HG02885 (cell line): ENCODE measurements around the gene NAB1.

ENCODE experiments used
- ATAC-seq: cut with Tn5 transposase; IDR thresholded peaks from one replicate; pipeline ENCODE4 v1.9.1; 2021; ENCODE audit warnings: mild to moderate bottlenecking; ENCODE audit not compliant: unreplicated experiment, poor library complexity

Gene NAB1

DNA sequence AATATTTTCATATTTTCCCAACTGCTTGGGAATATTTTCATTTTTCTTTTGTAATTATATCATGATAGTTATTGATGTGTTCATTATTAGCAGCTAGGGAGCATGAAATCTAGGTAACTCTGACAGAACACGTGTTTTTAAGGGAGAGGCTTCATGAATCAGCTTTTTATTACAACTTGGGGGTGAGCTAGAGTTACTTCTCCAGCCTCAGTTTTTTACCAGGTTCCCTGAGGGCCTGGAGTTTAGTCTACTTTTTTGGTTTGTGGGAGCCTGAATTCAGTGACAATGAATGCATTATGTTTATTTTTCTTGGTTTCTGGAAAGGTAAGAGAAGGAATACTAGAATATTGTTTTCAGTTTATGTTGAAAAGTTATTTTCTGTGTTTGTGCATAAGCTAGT, 18.0 kb downstream of the NAB1 start:
- no peak for ATAC-seq

DNA sequence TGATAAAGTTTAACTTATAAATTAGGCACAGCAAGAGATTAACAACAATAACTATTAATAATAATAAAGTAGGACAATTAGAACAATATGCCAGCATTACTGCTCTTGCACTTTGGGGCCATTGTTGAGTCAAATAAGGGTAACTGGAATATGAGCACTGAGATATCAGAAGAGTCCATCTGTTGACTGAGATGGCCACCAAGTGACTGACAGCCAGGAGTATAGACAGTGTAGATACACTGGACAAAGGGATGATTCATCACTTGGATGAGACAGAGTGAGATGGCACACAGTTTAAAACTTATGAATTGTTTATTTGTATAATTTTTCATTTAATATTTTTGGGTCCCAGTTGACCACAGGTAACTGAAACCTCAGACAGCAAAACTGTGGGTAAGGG, 20.0 kb downstream of the NAB1 start:
- no peak for ATAC-seq

DNA sequence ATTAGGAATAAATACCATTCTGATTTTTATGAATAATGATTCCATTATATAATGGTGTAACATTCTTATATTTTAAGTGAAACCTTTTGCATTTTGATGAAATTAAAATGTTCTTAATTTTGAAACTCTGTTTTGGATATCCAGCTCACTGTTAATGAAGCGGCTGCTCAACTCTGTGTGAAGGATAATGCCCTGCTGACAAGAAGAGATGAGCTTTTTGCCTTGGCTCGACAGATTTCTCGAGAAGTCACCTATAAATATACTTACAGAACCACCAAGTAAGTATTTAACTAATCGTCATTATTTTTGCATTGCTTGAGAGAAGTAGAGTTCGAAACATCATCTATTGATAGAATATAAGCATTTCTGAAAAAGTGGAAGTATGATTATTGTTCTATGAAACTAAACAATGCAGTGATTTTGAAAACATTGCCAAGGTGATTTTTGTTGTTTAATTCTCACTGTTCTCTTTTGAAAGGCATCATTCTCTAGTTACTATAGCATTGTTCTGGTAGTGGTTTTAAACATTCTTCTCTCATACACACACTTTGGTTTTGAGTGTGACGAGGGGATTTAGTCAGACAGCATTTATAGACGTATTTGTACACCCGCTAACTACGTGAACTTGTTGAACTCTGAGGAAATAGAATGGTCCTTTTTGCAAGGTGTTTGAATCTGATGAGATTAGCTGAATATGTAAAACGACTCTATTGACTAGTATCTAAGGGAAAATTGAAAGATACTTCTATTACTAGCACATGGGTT, 21.5 kb downstream of the NAB1 start:
- ATAC-seq, result peak; percentile 57

DNA sequence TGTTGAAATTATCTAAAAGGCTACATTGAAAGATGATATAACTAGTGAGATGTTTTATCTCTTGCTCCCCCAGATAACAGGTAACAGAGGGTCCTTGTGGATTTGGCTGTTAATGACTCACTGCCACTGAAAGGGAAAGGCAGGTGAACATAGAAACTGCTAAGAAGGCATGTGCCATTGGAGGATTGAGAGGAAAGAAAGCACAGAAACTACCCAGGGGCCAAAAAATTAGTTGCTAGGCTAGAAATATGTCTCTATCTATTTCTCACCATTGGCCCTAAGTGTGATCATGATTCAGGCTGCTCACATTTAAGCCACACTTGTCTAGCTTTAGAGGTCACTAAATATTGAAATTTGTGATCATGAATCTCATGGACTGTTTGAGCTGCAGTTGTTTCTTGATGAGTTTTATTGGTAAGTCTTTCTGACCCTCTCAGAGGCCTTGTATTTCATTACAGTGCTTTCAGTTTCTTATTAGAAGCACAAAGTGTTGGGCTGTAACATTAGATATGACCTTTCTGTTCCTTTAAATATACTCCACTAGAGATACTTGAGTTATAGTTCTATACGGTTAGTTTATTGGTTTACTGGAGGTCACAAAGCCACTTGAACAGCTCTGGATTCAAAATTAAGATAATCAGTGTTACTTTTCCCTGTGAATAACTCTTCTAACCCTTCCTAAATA, 26.2 kb downstream of the NAB1 start:
- peak; percentile 47 for ATAC-seq

DNA sequence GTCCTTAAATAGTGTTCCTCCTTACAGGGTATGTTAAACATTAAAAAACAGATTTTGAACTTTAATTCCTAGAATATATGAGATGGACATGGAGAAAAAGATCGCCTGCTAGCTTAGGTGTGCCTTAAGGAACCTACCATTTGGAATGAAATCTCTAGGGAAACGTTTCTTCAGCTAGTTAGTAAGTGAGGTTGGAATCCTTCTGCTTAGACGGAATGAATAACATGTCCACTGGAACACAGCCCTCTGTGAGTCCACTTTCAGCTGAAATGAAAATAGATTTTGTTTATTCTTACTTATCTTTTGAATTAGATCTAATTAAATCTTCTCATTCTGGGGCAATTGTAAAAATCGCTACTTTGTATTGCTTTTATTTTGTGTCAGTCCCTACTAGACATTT, 28.4 kb downstream of the NAB1 start:
- ATAC-seq, result no peak

DNA sequence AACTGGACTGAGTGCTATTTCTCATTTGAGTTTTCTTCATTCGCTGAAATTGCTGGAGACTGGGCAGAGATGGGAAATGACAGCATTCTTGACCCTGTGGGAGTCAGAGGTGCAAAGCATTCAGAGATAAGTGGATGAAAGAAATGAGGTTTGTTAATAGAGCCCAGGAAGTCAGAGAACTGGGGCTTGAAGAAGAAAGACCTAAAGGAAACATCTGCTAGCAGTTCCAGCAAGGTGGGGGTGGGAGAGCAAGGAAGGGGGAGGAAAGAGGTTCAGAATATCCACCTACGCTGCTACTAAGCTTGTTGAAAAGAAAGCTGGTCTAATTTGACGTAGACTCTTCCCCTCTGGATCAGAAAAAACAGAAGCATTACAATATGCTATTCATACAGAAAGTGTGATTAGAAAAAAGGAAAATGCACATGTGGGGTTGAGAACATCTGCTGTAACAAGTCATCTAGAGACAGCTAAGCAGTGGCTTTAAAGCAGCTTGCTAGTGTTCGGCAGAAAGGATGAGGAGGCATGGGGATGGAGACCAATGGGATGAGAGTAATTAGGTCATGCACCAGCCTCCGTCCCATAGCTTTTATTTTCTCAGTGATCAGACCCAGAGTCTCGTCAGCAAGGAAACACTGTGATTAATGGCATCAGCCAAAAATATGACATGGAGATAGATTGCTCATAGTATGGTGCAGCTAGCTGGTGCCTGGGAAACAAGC, 29.7 kb downstream of the NAB1 start:
- ATAC-seq, result peak; percentile 71

DNA sequence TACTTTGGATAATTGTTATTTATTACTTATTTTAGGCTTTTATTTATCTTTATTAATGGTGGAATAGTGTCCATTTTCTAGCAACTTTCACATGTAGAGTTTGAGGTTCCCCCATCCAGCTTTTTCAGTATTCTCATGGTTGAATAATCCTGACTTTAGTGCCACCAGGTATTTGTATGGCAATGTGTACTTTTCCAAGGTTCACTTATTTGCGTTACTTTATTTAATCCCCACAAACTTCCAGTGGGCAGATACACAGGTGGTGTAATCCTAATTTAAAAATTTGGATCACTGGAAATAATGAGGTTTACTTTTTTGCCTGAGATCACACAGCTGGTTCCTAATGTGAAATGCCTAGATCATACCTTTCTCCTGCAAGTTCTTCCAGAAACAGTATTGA, 30.5 kb downstream of the NAB1 start:
- ATAC-seq, result no peak

DNA sequence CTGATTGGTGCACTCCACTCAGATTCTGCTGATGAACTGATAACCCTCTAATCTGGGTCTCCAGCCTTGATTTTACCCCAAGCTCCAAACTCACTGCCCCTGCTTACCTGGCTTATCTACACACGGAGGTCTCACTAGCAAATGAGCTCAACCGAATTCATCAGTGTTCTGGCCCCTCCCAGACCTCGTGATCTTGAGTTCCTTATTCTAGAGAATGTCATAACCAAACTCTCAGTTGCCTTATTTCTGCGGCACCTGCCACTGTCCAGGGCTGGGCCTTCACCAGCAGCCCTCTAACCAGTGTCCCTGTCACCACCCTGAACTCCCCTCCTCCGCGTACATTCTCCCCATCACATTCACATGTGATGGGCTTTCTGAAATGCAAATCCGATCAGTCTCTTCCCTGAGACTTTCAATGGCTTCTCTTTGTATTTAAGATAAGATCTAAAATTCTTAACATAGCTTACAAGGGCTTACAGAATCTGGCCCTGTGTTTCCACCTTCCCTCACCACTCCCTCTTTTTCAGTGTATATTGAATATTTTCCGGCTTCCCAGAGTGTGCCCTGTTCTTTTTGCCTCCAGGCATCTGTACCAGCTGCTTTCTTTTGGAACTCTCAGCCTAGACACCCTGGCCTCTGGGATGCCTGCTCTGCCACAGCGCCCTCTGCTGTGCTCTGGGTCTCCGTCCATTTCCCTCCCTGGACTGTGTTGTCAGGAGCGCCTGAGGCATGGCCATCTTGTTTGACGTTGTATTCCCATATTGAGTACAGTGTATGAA, 31.1 kb downstream of the NAB1 start:
- ATAC-seq, result peak; percentile 59

DNA sequence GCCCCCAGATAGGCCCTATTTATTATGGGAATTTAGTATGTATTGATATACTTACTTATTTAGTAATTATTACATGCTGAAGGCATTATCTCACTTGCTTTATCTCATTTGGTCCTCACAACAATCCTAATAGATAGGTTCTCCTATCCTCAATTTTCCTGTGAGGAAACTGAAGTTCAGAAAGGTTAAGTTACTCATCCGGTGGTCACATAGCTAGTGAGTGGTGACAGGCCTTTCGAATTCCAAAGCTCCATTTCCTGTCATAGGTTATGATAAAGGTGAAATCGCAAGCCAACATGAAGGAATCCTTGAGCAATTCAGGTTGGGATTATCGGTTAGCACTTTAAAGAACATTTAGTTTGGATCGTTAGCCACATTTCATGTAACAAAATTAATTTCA, 33.3 kb downstream of the NAB1 start:
- no peak for ATAC-seq

DNA sequence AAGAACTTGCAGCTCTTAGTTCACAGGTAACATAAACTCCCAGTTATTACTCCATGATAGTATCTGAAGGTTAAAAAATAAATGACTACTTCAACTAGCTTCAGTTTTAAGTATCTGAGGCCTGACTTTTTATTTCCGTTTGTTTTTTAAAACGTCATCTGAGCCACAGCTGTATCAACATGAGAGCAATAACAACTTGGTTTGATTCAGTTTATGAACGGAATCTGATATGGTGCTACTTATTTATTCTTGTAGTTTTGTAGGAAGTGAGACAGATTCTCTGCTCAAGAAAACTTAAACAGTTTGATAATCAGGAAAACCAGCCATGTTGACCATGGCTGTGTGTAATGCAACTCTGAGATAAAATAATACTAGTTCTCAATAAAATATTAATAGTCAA, 34.9 kb downstream of the NAB1 start:
- no peak for ATAC-seq

DNA sequence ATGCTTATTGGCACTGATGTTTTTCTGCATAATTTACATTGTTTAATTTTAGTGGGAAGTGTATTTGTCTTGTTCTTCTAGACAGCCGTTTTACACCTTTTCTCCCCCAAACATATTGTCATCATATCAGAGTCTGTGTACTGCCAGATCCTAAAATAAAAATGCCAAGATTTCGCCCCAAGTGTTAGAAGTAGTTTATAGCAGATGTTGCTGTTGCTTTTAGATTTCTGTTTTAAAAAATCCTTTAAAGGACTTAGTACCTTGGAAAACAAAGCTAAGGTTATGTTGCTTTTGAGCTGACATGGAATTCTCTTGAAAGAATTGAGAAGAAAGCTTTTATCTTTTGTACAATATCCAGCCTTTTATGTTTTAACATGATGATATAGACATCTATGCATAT, 36.0 kb downstream of the NAB1 start:
- no peak for ATAC-seq

DNA sequence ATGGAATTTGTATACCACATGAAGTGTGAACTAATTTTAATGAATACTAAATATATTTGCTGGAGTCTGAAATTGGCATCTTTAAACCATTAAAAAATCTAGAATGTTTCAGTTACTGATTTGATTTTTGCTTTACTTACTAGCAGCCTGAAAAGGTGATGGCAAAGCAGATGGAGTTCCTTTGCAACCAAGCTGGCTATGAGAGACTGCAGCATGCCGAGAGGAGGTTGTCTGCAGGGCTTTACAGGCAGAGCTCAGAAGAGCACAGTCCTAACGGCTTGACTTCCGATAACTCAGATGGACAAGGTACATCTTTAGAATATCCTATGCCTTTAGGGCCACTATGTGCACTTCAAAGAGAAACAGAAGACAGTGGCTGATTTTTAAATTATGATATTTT, 36.5 kb downstream of the NAB1 start:
- ATAC-seq, result no peak

DNA sequence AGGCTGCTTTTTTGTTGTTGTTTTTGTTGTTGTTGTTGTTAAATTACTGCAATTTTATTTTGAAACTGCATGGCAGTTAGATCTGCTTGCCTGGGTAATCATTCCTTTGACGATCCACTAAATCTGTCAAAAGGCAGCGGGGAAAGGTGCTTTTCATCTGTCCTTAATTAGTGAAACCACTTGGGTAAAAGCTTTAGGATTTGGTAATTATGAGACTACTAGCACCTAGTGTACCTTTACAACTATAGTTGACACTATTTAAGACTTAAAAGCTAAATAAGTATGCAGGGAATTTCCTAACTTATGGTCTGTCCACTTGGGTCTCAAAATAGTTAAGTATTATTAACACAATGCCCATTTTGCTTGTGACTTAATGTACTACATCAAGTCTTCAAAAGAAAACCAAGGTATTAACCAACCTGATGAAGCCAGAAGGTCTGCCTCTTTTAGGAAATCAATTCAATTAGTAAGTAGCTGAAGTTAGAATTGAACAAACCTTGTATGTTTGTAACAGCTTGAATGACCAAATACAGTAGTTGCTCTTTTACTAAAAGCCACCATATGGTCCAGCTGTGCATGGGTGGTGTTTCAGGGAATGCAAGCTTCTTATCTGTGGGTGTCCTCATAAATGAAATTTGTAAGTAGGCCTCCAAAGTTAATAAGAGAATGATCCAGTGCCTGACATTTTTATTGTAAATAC, 44.8 kb downstream of the NAB1 start:
- peak; percentile 65 for ATAC-seq

DNA sequence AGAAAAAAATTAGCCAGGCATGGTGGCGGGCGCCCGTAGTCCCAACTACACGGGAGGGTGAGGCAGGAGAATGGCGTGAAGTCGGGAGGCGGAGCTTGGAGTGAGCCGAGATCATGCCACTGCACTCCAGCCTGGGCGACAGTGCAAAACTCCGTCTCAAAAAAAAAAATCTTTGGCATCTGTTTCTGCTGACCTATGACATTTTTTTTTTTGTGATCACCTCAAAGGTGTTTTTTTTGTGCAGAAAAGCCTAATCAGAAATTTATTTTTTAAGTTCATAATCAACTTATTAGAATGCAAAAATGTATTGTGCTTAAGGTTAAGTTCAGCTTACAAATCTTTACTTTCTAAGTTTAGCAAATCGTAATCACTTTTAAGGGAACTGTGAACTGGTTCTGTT, 45.6 kb downstream of the NAB1 start:
- ATAC-seq, result no peak

DNA sequence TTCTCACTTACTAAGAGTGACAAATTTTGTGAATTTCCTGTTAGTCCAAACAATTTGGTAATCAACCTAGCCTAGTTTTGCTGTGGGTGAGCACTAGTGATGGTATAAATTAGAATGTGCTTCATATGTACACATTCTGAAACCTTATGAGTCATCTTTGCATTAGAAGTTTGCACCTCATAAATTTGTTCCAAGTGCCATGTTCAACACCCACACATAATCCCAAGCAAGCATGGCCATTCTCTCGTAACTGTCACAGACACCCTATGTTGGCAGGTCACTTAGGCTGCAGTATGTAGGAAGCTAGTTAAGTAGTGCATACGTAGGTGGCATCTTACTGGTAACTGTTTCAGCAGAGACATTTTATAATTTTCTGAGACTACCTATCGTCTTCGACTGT, 46.9 kb downstream of the NAB1 start:
- ATAC-seq, result no peak

DNA sequence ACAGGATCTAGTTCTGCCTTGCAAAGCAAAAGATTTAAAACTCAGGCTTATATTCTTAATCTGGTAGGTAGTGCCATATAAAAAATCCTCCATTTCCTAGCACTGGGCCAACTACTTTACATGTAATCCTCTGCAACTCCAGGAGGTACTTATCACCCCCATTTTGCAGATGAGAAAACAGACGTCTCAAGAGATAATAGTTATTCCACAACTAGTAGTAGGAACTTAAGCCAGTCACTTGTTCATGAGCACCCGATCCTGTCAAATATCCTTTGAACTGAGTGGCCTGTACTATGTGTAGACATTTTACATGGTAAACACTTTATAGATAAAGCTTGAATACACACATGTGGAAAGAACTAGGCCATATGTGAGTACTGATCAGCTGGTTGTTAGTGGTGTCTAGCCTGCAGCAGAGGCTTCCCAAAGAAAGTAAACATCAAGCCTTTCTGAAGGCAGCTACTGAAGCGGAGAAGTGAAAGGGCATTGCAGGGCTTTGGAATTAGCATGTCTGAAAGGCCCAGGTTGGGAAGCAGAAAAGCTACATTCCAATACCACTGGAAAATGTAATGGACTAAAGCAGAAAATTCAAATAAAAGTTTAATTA, 48.0 kb downstream of the NAB1 start:
- ATAC-seq, result no peak

DNA sequence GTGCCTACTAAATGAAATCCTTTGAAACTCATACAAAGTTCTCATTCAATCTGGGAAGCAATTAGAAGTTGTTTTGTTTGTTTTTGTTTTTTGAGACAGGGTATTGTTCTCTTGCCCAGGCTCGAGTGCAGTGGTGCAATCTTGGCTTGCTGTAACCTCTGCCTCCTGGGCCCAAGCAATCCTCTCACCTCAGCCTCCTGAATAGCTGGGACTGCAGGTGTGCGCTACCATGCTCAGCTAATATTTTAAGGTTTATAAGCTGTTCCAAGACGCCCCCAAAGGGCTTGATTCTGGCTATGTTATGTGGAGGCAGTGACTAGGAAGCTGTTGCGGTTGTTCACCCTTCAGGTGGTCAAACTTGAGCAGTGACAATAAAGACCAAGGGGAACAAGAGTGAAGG, 48.5 kb downstream of the NAB1 start:
- no peak for ATAC-seq

DNA sequence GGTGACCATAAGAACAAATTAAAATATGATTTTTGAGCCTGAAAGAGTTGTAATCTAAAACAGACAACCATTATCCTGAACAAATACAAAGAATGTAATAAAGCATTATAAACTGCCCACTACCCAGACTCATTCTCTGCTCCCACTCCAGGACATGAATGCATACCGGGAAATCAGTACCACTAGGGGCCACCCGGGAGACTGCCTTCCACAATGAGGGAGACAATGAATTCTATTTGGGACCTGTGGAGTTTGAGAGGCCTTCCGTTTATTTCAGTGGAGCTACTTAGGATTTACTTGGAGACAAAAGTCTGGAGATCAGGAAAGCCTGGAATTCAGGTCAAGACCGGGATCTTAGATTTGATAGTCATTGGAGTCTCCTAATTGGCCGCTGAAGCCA, 50.0 kb downstream of the NAB1 start:
- ATAC-seq, result no peak

DNA sequence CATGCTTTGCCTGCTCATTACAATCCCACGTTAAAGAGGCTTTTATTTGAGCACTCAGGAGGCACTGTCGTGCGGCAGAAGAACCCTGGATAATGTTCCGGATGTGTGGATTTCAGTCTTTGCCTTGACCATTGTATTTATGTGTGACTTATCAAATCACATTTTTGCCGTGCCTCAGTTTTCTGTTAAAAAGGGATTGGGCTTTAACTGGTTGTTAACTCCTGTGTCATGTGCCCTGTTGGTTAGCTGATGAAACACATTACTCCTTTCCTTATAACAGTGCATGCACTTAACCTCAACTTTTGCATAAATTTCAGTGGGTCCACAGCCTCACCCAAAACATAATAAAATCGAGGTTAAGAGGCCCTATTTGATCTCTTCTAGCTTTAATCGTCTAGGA, 52.7 kb downstream of the NAB1 start:
- peak; percentile 80 for ATAC-seq

DNA sequence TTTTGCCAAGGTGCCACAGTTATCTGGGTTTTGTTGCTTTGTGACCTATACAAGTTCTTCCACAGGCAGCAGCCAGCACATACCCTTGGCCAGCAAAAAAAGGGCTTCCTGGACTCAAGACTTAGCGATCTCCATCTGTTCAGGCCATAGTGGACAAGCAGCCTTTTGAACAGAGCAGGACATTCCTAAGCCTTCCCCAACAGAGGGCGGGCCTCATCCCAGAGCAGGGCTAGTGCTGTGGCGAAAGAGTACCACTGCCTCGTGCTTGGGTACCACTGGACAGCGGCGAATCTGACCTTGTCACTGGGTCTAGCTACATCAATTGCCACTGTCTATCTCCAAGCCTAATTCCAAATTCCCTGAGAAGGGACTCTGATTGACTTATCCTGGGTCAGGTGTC, 56.4 kb downstream of the NAB1 start:
- ATAC-seq, result no peak
